ENCODE data around the gene P4HA1.

DNA sequence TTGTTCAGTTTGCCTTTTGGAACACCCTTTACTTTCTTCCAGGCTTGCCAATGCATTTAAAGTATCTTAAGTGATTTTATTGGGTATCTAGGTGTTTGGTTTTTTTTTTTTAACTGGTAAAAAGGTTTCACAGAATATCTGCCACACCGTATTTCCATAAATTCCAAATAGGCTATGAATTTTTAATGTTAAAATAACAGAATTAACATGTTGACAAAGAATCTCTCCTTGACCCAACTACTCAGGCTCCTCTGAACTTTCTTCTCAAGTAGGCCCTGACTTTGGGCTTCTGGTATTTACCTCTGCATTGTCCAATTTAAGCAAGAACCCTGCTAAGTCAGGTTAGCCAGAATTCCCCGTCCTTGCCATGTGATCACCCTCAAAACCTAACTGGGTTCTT, 80.9 kb downstream of the P4HA1 start:
- TF ChIP-seq, protein P1, sequence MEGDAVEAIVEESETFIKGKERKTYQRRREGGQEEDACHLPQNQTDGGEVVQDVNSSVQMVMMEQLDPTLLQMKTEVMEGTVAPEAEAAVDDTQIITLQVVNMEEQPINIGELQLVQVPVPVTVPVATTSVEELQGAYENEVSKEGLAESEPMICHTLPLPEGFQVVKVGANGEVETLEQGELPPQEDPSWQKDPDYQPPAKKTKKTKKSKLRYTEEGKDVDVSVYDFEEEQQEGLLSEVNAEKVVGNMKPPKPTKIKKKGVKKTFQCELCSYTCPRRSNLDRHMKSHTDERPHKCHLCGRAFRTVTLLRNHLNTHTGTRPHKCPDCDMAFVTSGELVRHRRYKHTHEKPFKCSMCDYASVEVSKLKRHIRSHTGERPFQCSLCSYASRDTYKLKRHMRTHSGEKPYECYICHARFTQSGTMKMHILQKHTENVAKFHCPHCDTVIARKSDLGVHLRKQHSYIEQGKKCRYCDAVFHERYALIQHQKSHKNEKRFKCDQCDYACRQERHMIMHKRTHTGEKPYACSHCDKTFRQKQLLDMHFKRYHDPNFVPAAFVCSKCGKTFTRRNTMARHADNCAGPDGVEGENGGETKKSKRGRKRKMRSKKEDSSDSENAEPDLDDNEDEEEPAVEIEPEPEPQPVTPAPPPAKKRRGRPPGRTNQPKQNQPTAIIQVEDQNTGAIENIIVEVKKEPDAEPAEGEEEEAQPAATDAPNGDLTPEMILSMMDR (conservative IDR thresholded peaks at IDR 0.05; ENCODE audit: low read depth, low read length) = no peak
- no peak for TF ChIP-seq EZH2phosphoT487 (IDR thresholded peaks at IDR 0.05; ENCODE audit: borderline replicate concordance, low read length)

All from PC-3 (cell line).